K562 (cell line): ENCODE results near the gene ASPG.

Source experiments
- RNF2 ChIP-seq: sonication (generic); IDR thresholded peaks from 2 replicates; pipeline ENCODE4 v1.6.1; 2016
- TF ChIP-seq, protein P1 (sequence below): fragments of 250-450 bp; sonication (Bioruptor Pico); IDR thresholded peaks from 2 replicates; pipeline ENCODE4 v1.8.0; 2021; ENCODE audit warnings: mild to moderate bottlenecking, moderate library complexity

- no peak for TF ChIP-seq RNF2
- TF ChIP-seq, protein P1, sequence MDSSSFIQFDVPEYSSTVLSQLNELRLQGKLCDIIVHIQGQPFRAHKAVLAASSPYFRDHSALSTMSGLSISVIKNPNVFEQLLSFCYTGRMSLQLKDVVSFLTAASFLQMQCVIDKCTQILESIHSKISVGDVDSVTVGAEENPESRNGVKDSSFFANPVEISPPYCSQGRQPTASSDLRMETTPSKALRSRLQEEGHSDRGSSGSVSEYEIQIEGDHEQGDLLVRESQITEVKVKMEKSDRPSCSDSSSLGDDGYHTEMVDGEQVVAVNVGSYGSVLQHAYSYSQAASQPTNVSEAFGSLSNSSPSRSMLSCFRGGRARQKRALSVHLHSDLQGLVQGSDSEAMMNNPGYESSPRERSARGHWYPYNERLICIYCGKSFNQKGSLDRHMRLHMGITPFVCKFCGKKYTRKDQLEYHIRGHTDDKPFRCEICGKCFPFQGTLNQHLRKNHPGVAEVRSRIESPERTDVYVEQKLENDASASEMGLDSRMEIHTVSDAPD: no peak
Measured at GRCh38 chr14:104062281-104062680, 23.2 kb upstream of the ASPG start.
